GM19372 (cell line): ENCODE results near the gene MED8.
A peak's percentile ranks its signal among the peaks of the same experiment; 100 is the strongest.

Experiments used
- ATAC-seq: cut with Tn5 transposase; IDR thresholded peaks from one replicate; pipeline ENCODE4 v1.9.1; 2021; ENCODE audit warnings: mild to moderate bottlenecking, low read depth, moderate library complexity; ENCODE audit not compliant: unreplicated experiment

MED8 gene

DNA sequence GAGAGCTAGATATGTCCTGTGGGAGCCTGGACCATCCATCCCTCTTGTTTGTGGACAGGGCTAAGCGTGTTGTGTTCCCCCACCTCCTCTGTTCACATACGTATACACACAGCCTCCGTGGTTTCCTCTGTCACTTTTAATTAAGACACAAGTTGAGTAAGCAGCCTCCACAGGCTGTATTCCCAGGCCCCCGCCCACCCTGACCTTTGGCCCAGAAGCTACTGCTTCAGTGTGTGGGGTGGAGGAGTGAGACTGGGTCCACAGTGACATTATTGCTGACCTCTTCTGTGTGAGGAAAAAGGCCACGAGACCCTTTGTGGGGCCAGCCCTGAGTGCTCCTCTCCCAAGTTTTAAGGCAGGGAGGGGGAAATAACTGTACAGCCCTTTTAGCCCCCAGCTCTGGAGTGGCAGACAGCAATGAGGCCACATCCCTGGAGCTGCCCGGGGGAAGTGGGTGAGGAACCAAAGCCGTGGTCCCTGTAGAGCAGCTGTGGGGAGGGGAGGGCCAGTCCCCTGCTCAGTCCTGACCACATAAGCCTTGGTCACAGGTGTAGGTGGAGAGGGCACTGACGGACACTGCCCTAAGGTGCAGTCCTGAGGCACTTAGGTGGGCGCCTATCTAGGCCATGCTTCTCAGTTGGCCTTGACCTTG, 26.2 kb downstream of the MED8 start:
- ATAC-seq, result no peak

DNA sequence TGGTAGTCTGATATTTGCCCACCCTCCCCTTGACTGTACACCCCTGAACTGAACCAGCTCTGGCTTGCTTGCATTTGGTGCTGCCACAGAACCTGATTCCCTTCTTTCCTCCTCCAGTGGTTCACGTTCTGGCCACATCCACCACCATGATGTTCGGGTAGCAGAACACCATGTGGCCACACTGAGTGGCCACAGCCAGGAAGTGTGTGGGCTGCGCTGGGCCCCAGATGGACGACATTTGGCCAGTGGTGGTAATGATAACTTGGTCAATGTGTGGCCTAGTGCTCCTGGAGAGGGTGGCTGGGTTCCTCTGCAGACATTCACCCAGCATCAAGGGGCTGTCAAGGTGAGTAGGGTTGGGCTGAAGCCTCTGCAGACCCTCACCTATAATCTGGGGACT, 29.0 kb downstream of the MED8 start:
- ATAC-seq, result no peak

- ATAC-seq, result no peak
Observed at GRCh38 chr1:43359696-43360095, 29.9 kb downstream of the MED8 start.

GRCh38 chr1:43358746-43359693, 30.6 kb downstream of the MED8 start, which contains the start of gene CDC20:
Gene CDC20 (plus strand): TSS chr1:43358981. CDS start chr1:43359216, 235 bp downstream.
- ATAC-seq, result peak; percentile 95

- peak; percentile 15 for ATAC-seq
Observed at GRCh38 chr1:43358121-43358745, 31.4 kb downstream of the MED8 start.

DNA sequence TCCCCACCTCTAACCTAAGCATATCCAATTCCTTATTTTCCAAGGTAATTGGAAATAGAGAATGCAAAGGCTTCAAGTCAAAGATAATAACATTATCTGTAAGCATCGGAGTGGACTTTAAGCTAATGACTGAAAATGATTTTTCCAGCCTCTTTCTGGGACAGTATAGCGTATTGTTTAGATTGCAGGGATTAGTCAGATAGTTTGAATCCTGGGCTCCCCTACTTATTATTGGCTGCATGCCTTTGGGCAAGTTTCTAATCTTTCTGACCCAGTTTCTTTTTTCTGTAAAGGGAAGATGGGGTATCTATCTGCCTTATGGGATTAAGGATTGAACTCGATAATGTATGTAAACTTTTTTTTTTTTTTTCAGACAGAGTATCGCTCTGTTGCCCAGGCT, 32.3 kb downstream of the MED8 start:
- no peak for ATAC-seq

DNA sequence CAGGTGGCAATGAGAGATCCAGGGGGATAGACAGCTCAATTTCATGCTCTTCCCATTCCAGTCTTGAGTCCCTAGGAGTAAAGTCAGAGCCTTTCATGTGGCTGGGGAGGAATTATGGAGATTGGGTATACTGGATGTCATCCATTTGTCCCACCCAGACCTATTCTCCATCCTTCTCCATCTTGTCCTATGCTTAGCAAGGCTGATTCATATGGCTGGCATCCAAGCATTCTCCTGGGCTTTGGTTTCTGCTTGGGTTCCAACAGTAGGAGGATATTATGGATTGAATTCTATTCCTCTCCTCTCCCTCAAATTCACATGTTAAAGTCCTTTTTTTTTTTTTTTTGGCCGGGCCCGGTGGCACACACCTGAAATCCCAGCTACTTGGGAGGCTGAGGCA, 34.7 kb downstream of the MED8 start:
- ATAC-seq, result no peak

DNA sequence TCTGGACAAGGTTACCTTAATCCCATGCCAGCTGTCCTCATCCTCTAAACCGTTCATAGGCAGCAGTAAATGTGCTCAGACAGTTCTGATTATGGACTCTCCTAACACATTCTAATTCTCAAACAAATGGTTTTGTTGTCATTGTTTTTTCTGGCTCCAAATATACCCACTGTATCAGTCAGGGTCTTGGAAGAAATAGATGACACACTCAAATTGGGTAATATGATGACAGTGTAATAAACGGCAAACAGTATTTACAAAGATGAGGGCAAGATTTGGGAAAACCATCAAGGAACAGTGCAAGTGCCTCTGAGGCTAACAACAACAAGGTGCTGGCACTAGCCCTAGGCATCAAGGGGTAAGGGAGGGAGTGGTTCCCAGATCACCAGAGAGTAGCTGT, 35.1 kb downstream of the MED8 start:
- no peak for ATAC-seq

- ATAC-seq, result no peak
Observed at GRCh38 chr1:43352881-43353280, 36.7 kb downstream of the MED8 start.

DNA sequence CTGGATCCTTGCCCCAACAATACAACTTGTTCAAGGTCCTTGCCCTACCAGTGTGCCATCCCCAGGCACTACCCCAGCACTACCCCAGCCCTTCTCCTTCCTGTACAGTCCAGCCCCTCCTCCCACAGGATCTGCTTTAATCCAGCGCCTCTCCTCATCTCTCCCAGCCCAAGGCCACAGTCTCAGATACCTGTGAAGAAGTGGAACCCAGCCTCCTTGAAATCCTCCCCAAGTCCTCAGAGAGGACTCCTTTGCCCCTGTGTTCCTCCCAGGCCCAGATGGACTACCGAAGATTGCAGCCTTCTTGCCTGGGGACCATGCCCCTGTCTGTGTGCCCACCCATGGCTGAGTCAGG, 37.3 kb downstream of the MED8 start:
- no peak for ATAC-seq

- ATAC-seq, result no peak
Observed at GRCh38 chr1:43351421-43352350, 37.9 kb downstream of the MED8 start.

DNA sequence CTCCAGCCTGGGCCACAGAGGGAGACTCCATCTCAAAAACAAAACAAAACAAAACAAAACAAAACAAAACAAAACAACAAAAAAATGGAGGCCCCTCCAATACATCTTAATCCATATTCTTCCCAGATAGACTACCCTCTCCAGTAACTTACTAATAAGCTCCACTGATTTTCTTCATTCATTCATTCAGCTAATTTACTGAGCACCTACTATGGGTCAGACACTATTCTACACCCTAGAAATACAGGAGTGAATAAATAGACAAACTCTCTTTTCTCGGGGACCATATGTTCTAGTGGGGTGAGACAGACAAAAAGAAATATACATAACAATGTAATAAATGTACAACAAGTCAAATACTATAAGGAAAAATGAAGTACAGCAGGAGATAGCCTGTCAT, 38.6 kb downstream of the MED8 start:
- no peak for ATAC-seq

GRCh38 chr1:43349594-43350306, 39.9 kb downstream of the MED8 start:
- no peak for ATAC-seq

DNA sequence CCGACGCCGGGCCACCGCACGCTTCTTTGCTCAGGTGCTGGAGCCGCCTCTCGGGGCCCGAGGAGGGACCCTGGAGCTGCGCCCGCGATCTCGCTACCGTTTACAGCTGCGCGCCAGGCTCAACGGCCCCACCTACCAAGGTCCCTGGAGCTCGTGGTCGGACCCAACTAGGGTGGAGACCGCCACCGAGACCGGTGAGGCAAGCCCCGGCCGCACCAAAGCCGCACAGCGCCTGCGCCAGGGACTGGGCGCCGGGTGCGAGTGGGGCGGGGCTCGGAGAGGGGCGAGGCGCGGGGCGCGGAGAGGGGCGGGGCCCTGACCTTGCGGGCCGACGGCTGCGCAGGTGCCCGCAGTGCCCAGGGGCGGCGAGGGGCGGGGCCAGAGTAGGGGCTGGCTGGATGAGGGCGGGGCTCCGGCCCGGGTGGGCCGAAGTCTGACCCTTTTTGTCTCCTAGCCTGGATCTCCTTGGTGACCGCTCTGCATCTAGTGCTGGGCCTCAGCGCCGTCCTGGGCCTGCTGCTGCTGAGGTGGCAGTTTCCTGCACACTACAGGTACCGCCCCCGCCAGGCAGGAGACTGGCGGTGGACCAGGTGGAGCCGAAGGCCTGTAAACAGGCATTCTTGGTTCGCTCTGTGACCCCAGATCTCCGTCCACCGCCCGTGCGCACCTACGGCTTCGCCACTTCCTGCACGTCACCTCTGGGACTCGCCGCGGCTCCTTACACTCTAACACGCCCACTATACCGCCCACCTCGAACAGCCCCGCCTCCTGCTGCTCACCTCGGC, 40.6 kb downstream of the MED8 start:
- peak; percentile 86 for ATAC-seq

DNA sequence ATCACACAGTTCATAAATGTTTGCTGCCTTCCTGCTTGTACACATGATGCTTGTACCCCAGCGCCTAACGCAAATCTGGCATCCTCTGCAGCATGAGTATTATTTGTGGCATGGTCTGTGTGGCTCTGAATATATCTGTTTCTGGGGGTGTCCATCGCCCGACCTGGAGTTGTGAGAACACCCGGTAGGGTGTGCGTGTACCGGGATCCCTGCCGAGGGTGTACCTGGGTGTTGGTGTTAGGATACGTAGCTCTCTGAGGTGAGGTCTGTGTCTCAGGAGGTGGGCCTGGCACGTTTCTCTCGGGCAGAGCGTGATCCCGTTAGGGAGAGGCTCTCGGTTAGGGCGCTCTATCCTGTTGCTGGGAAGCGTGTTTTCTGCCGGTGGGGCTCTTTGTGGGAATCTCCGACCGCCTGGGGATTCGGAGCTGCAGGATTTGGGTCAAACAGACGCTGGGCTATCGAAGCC, 41.2 kb downstream of the MED8 start:
- ATAC-seq, result no peak

DNA sequence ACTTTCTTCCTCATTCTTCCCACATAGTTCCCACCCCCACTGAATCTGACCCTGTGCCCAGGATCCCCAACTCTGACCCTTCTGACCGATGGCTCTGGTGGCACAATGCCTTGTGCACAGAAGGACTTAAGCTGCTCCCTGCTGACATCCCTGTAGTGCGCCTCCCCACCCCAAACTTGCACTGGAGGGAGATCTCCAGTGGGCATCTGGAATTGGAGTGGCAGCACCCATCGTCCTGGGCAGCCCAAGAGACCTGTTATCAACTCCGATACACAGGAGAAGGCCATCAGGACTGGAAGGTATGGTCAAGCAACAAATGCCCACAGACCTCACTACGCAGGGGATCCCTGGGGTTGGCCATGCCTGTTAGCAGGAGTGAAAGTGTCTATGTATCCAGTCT, 43.0 kb downstream of the MED8 start:
- ATAC-seq, result no peak

GRCh38 chr1:43345120-43345519, 44.5 kb downstream of the MED8 start:
- no peak for ATAC-seq

DNA sequence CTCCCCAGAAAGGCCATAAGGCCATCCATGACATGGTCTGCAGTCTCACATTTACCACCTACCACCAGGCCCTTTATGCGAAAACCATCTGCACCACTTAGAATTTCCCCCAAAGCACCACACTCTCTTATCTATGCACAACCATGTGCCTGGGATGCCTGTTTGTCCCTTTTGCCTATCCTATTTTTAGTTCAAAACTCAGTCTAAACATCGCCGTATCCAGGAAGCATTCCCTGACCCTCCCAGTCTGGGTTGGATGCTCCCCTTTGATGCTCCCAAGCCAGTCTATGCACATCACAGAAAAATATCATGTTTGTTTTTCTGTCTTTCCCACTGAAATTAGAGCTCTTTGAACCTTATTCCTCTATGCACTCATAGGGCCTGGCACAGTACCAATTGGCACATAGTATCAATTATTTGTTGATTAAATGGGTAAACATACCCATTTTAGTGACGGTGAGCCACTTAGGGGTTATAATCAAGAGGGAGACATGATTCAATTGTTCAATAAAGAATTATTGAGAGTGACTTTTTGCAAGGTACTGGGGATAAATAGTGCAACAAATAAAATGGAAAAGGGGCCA, 45.2 kb downstream of the MED8 start:
- ATAC-seq, result no peak
